SH-SY5Y (cell line): ENCODE data around the gene ANKRD52.

Experiments used
- GATA2 ChIP-seq: IDR thresholded peaks from 2 replicates; pipeline ENCODE4 v1.6.1; 2011; ENCODE audit warnings: mild to moderate bottlenecking, low read depth, low read length
- GATA3 ChIP-seq: IDR thresholded peaks from 2 replicates; pipeline ENCODE4 v1.6.1; 2011; ENCODE audit warnings: low read depth, mild to moderate bottlenecking, low read length, moderate library complexity

- TF ChIP-seq GATA3 (no peak), GATA2 (no peak)
Measured at GRCh38 chr12:56267443-56268071, 9.4 kb upstream of the ANKRD52 start.
